HCT116 (cell line): Measurements from ENCODE around the gene FTMT. TPM values are rescaled to one million over a fixed set of nuclear protein-coding genes. Genes with fewer than 3 reads are reported as not detected.

Experiments used
- total RNA-seq: library from RNA; stranded (reverse); gene quantifications from one replicate; pipeline ENCODE4 v1.2.1, GENCODE V29; 2021; ENCODE audit not compliant: unreplicated experiment

FTMT gene
- total RNA-seq, 1 experiment from 2014 or later: not detected

Other genes starting within 250 kb of the FTMT start
- gene SRFBP1, start 110.1 kb downstream of the FTMT start, total RNA-seq: 8.1 TPM
- 0.12 TPM for gene LOX, start 226.4 kb downstream of the FTMT start, total RNA-seq